ENCODE results near the gene LSM3. TPM values are rescaled to one million over a fixed set of nuclear protein-coding genes. Genes with fewer than 3 reads are reported as not detected.
A peak's percentile ranks its signal among the peaks of the same experiment; 100 is the strongest.

Gene LSM3
- total and polyA plus RNA-seq, 9 of the 15 experiments (the other 6 are each of a cell fraction or from before 2014, with no cell fraction given): 33.8 to 203 (median 61.2) TPM

GRCh38 chr3:14231145-14231990 lies 52.8 kb downstream of the LSM3 start (continued):
- TF ChIP-seq ARID3A (IDR thresholded peaks at IDR 0.05; ENCODE audit: borderline replicate concordance, low read depth, low read length) (no peak), ZNF707 (CRISPR knock-in tag; conservative IDR thresholded peaks at IDR 0.05) (0 out of 2 replicates have a peak, but pooled peaks have one; percentile 3), HDAC2 (IDR thresholded peaks at IDR 0.05) (no peak), MNT (conservative IDR thresholded peaks at IDR 0.05) (no peak), RBM34 (IDR thresholded peaks at IDR 0.05; ENCODE audit: borderline replicate concordance, insufficient read depth, low read length) (no peak), AFF4 (CRISPR knock-in tag; IDR thresholded peaks at IDR 0.05) (no peak), L3MBTL2 (IDR thresholded peaks at IDR 0.05) (peak; percentile 59), ZBTB40 (IDR thresholded peaks at IDR 0.05) (no peak), ZBTB40 (CRISPR knock-in tag; IDR thresholded peaks at IDR 0.05) (no peak), NR2F6 (CRISPR knock-in tag; IDR thresholded peaks at IDR 0.05) (no peak)

All from K562 (cell line).